Stimulated activated CD8-positive, alpha-beta memory T cell treated with anti-CD3 and anti-CD28 coated beads, Interleukin-12 subunit alpha, Interleukin-12 subunit beta, amount 100 ng/mL, for 24 hours (primary cell): ENCODE data around the gene ZFYVE28.

Experiments used
- DNase-seq: peaks from one replicate; pipeline ENCODE4 v3.0.0-alpha.2; 2020; ENCODE audit errors: extremely low read depth

ZFYVE28 gene

GRCh38 chr4:2260344-2261109 lies 157.9 kb downstream of the ZFYVE28 start:
- no peak for DNase-seq

GRCh38 chr4:2259541-2260343 lies 158.7 kb downstream of the ZFYVE28 start:
- DNase-seq: no peak

- no peak for DNase-seq
These were observed 159.4 kb downstream of the ZFYVE28 start for GRCh38 chr4:2259036-2259540.

- no peak for DNase-seq
These were observed 160.1 kb downstream of the ZFYVE28 start for GRCh38 chr4:2258091-2259035.

- DNase-seq: no peak
These were observed 160.9 kb downstream of the ZFYVE28 start for GRCh38 chr4:2257361-2258081.

- DNase-seq: no peak
These were observed 161.7 kb downstream of the ZFYVE28 start for GRCh38 chr4:2256781-2257191.

GRCh38 chr4:2256156-2256731 lies 162.2 kb downstream of the ZFYVE28 start:
- no peak for DNase-seq

GRCh38 chr4:2255501-2256155 lies 162.8 kb downstream of the ZFYVE28 start:
- no peak for DNase-seq

- DNase-seq: no peak
These were observed 163.6 kb downstream of the ZFYVE28 start for GRCh38 chr4:2254665-2255500.

- no peak for DNase-seq
These were observed 165.0 kb downstream of the ZFYVE28 start for GRCh38 chr4:2253160-2254084.

GRCh38 chr4:2252530-2253091 lies 165.8 kb downstream of the ZFYVE28 start:
- no peak for DNase-seq

- DNase-seq: no peak
These were observed 166.5 kb downstream of the ZFYVE28 start for GRCh38 chr4:2251795-2252529.

- no peak for DNase-seq
These were observed 167.2 kb downstream of the ZFYVE28 start for GRCh38 chr4:2251073-2251794.

- DNase-seq: no peak
These were observed 167.9 kb downstream of the ZFYVE28 start for GRCh38 chr4:2250357-2251072.

- DNase-seq: no peak
These were observed 168.7 kb downstream of the ZFYVE28 start for GRCh38 chr4:2249526-2250356.
